Activated B cell treated with CpG ODN at 0.5 μM for 24 hours (primary cell): ENCODE data around the gene CERS4. TPM values are rescaled to one million over a fixed set of nuclear protein-coding genes. Genes with fewer than 3 reads are reported as not detected.
"Not testable (repeated sequence)": the region's sequence is repeated elsewhere in the genome, so short reads cannot be mapped to it uniquely, and the experiment has no call there.

Experiments
- ATAC-seq: fragments of 200-7000 bp; cut with Tn5 transposase; one replicate; pipeline ENCODE4 v1.10.0; 2021; ENCODE audit warnings: low read depth, mild to moderate bottlenecking, moderate library complexity
- CTCF ChIA-PET: fragments of 350-600 bp; sonication (Branson Sonifier 250); formaldehyde crosslinking; loops from one replicate; lab custom pipeline; 2021; ENCODE audit warnings: antibody characterized with exemption; lab: Charles Lee
- POLR2A ChIA-PET: fragments of 350-600 bp; sonication (Branson Sonifier 250); formaldehyde crosslinking; loops from one replicate; lab custom pipeline; 2021; ENCODE audit warnings: antibody characterized with exemption; lab: Charles Lee
- DNase-seq: peaks from one replicate; pipeline ENCODE4 v3.0.0; 2022
- H3K27ac Mint-ChIP-seq: one replicate; pipeline ENCODE4 v1.8.0; 2020; ENCODE audit warnings: mixed read lengths
- H3K27me3 Mint-ChIP-seq: one replicate; pipeline ENCODE4 v1.8.0; 2021; ENCODE audit warnings: mixed read lengths
- H3K36me3 Mint-ChIP-seq: one replicate; pipeline ENCODE4 v1.8.0; 2021; ENCODE audit warnings: low read depth, mixed read lengths
- H3K4me1 Mint-ChIP-seq: one replicate; pipeline ENCODE4 v1.8.0; 2021; ENCODE audit warnings: mixed read lengths
- H3K4me3 Mint-ChIP-seq: one replicate; pipeline ENCODE4 v1.8.0; 2020; ENCODE audit warnings: mild to moderate bottlenecking, mixed read lengths
- H3K9me3 Mint-ChIP-seq: one replicate; pipeline ENCODE4 v1.8.0; 2020; ENCODE audit warnings: mixed read lengths
- CTCF ChIP-seq: fragments of 200-600 bp; IDR thresholded peaks from one replicate; pipeline ENCODE4 v1.8.0; 2022; ENCODE audit warnings: antibody characterized with exemption, mild to moderate bottlenecking
- intact Hi-C: fragments of 100-400 bp; cut with micrococcal nuclease; formaldehyde crosslinking; loops from one replicate; pipeline ENCODE4 v1.15.1; 2024
- total RNA-seq: library from RNA; stranded (reverse); gene quantifications from 2 replicates; pipeline ENCODE4 v1.2.3, GENCODE V29; 2022

Gene CERS4
- total RNA-seq, 1 donor from 2014 or later, result 112 TPM

- intact Hi-C loops, result no loop called here
- ATAC-seq (no peak), DNase-seq (no peak)
- TF ChIP-seq CTCF, result no peak
- Mint-ChIP-seq H3K27me3 (no peaks in the 10 kb centered on the region), H3K36me3 (no peaks in the 10 kb centered on the region), H3K4me3 (peak overlapping the region; percentile 73), H3K9me3 (peaks cover 4% of the 10 kb centered on the region), H3K27ac (peak overlapping the region; percentile 97), H3K4me1 (peaks cover 69% of the 10 kb centered on the region)
- POLR2A ChIA-PET, result interaction anchor here (0.6 to 8.5 kb wide), 8 partner anchors 12 to 1380 kb away, joined by 3 to 205 read pairs (median 8); partner anchors contain the start of genes CERS4 and TIMM44
- CTCF ChIA-PET, result interaction anchor here (1.0 to 2.3 kb wide), 2 partner anchors 17 to 34 kb away, joined by 5 to 12 read pairs; partner anchors contain the start of gene CERS4
Measured at GRCh38 chr19:8192221-8192820, 16.8 kb upstream of the CERS4 start.

GRCh38 chr19:8194528-8195267 lies 14.5 kb upstream of the CERS4 start:
- TF ChIP-seq CTCF, result no peak
- H3K36me3 Mint-ChIP-seq, result no peaks in the 10 kb centered on the region
- ATAC-seq, result peak; percentile 18
- peak; percentile 44 for DNase-seq
- peak overlapping the region; percentile 80 for H3K4me3 Mint-ChIP-seq
- CTCF ChIA-PET, result interaction anchor here (1.2 to 1.5 kb wide), 4 partner anchors 12 to 36 kb away, joined by 3 to 6 read pairs (median 4); no protein-coding TSS in a partner anchor
- H3K27me3 Mint-ChIP-seq, result no peaks in the 10 kb centered on the region
- intact Hi-C loops, result loop anchor here (1.0 to 2.0 kb wide), 4 partner anchors 15 to 58 kb away; partner anchors contain the start of gene CERS4
- peak overlapping the region; percentile 97 for H3K27ac Mint-ChIP-seq
- H3K9me3 Mint-ChIP-seq, result peaks cover 4% of the 10 kb centered on the region
- peaks cover 65% of the 10 kb centered on the region for H3K4me1 Mint-ChIP-seq
- POLR2A ChIA-PET, result interaction anchor here (0.6 to 8.5 kb wide), 23 partner anchors 8 to 495 kb away, joined by 3 to 205 read pairs (median 5); partner anchors contain the start of genes CERS4, NDUFA7, RPS28 and TIMM44

- peaks cover 60% of the 10 kb centered on the region for H3K4me1 Mint-ChIP-seq
- peak overlapping the region; percentile 66 for H3K4me3 Mint-ChIP-seq
- peak; percentile 34 for DNase-seq
Measured at GRCh38 chr19:8196271-8196927, 12.8 kb upstream of the CERS4 start.

GRCh38 chr19:8203288-8204120 lies 5.7 kb upstream of the CERS4 start:
- intact Hi-C loops, H3K9me3 Mint-ChIP-seq, H3K27me3 Mint-ChIP-seq, H3K36me3 Mint-ChIP-seq, H3K27ac Mint-ChIP-seq, CTCF ChIA-PET, ATAC-seq, H3K4me3 Mint-ChIP-seq, DNase-seq: not testable (repeated sequence)
- POLR2A ChIA-PET, result interaction anchor here (0.7 to 1.2 kb wide), 4 partner anchors 8 to 804 kb away, joined by 3 to 9 read pairs (median 6); no protein-coding TSS in a partner anchor
- peaks cover 17% of the 10 kb centered on the region for H3K4me1 Mint-ChIP-seq

More at GRCh38 chr19:8196271-8196927, 12.8 kb upstream of the CERS4 start:
- no peaks in the 10 kb centered on the region for H3K27me3 Mint-ChIP-seq
- peaks cover 4% of the 10 kb centered on the region for H3K9me3 Mint-ChIP-seq
- intact Hi-C loops, result no loop called here
- ATAC-seq, result no peak
- no peaks in the 10 kb centered on the region for H3K36me3 Mint-ChIP-seq
- ChIA-PET CTCF (interaction anchor here (1.1 to 1.5 kb wide), 2 partner anchors 14 to 35 kb away, joined by 3 read pairs; no protein-coding TSS in a partner anchor), POLR2A (interaction anchor here (0.6 to 8.5 kb wide), 10 partner anchors 12 to 191 kb away, joined by 3 to 205 read pairs (median 8); partner anchors contain the start of genes CERS4, ELAVL1, NDUFA7 and RPS28)
- TF ChIP-seq CTCF, result no peak
- peak overlapping the region; percentile 97 for H3K27ac Mint-ChIP-seq
